Fibroblast of skin of back (primary cell): ENCODE data around the gene TSHZ2.
"Not testable (repeated sequence)": the region's sequence is repeated elsewhere in the genome, so short reads cannot be mapped to it uniquely, and the experiment has no call there.

ENCODE experiments used
- DNase-seq: peaks from one replicate; pipeline ENCODE4 v3.0.0-alpha.2; 2013

Gene TSHZ2

DNA sequence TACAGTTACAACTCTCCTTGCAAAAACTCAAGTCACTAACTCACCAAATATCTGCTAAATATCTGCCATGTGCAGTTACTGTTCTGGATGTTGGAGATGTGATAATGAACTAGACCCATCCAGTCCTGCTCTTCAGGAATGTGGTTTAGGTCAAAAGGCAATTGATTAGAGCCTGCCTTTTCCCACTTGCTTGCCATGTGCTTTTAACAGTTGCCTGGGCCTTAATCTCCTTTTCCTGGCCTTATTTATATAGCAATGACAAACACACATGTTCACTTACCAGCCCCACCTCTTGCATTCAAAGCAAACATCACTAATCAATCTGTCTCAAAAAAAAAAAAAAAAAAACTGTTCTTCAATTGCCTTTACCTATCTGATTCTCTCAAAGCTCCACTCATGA, 422.3 kb downstream of the TSHZ2 start:
- no peak for DNase-seq

DNA sequence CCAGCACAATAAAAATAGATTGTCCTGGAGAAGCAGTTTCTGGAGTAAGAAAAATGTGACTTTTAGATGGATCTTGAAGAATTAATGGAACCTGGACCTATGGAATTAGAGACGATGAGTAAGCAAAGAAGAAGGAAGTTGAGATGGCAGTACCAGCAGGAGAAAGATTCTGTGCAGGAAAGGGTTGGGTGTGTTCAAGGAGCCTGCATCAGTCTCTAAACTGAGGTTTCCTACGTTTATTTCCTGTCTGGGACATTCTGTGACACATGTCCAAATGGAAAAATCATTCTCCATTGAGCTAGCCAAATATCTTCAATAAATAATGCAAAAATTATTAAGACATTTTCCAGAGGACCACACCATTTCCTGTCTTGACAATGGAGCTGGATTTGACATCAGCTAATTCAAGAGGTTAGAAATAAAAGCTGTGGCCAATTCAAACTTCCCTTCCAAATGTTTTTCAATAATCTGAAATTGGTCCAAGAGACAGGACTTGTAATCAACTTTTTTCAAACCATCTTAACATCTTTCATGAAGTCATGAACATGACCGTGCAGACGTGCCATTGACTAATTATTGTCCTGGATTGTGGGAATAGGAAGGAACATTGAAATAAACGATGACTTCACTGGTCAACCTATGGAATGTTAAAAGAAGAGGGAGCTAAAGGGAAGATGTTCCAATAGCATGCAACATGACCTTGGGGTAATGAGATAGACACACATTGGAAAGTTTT, 423.2 kb downstream of the TSHZ2 start:
- no peak for DNase-seq

GRCh38 chr20:53399083-53399482, 426.9 kb downstream of the TSHZ2 start:
- DNase-seq = no peak

- DNase-seq = no peak
Observed at GRCh38 chr20:53399592-53400335, 427.6 kb downstream of the TSHZ2 start.

GRCh38 chr20:53402233-53403005, 430.3 kb downstream of the TSHZ2 start:
- DNase-seq = no peak

- DNase-seq = no peak
Observed at GRCh38 chr20:53403029-53403428, 430.9 kb downstream of the TSHZ2 start.

- no peak for DNase-seq
Observed at GRCh38 chr20:53405139-53405538, 433.0 kb downstream of the TSHZ2 start.

GRCh38 chr20:53406580-53406979, 434.4 kb downstream of the TSHZ2 start:
- DNase-seq = no peak

GRCh38 chr20:53408691-53409446, 436.7 kb downstream of the TSHZ2 start:
- DNase-seq = no peak

DNA sequence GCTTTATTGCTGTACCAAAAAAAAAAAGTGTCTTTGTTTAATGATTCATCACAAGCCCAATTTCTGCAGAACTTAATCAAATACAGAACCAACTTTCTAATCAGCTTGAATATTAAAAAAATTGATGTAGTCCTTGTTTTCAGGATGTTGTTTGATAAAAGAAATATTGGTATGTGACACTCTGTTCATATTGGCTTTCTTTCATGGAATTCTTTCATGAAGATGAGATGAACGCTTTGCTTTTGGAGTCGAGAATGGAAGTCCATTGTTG, 437.2 kb downstream of the TSHZ2 start:
- DNase-seq = no peak

DNA sequence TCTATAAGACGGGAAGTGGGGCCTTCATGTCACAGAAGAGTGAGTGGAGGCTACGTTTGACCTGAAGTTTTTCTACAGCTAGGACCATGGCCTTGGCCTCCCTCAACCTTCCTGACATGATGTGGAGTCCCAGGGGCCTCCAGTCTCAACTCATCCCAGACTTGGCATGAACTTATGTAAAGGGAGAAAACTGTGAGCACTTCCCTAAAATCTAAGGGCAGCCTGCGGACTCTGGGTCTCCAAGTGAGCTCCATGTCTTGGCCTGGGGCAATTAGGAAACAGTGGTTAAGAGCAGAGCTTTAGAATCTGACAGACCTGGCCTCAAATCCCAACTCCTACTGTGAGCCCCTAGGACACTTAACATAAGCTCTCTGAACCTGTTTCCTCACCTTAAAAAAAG, 439.0 kb downstream of the TSHZ2 start:
- DNase-seq = no peak

DNA sequence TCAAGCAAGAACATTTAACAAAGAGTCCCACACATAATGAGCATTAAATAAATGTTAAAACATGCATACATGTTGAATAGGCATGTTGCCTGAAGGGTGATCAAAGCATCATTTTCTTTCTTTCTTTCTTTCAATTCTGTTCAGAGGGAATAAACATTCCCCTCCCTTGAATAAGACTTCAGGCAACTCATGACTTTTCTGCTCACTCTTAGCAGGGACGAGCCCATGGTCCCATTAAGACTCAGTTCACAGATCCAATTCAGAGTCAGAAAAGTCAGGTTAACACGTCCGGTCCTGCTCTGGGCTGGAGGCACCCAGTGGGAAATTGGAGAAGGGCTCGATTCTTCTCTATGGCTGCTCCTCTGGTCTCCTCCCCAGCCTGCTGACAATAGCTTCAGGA, 439.7 kb downstream of the TSHZ2 start:
- no peak for DNase-seq

DNA sequence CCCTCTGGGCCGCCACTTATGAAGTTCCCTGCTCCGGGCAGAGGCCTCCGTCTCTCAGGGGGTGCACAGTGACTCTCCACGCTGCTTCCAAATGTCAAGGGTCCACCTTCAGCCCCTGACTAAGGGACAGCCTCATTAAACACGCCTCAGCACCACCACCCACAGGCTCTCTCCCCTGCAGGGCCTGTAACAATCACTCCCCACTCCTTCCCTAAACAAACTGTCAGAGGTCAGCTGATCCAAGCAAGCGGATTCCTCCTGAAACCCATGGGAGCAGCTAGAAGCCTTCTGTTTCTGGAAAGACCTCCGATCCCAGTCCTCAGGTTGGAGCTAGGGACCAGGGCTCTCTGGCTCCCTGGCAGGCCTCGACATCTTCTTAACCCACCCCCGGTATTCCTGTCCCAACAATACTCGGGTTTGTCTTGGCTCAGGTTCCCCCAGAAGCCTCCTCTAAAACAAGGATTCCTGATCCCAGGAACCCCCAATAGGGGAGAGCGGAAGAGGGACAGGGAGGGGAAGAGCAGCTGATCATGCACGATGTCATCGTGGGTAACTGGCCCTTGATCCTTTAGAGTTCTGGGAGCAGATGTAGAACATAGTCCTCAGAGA, 440.5 kb downstream of the TSHZ2 start:
- no peak for DNase-seq

DNA sequence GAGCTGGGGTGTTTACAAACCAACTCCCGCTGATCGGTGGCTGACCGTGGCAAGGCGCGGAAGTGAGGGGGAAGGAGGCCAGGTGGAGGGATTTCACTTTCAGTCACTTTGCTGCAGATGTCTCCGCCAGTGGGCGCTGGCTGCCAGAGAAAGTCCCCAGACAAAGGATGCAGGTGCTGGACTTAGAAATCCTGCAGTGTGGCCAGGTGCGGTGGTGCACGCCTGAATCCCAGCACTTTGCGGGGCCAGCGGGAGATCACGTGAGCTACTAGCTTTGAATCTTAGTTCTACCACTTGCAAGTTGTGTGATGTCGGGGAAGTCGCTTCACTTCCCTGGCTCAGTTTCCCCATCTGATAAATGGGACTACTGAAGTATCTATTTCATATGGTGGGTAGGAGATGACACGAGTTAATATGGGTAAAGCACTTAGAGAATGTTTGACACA, 441.1 kb downstream of the TSHZ2 start:
- DNase-seq = no peak

DNA sequence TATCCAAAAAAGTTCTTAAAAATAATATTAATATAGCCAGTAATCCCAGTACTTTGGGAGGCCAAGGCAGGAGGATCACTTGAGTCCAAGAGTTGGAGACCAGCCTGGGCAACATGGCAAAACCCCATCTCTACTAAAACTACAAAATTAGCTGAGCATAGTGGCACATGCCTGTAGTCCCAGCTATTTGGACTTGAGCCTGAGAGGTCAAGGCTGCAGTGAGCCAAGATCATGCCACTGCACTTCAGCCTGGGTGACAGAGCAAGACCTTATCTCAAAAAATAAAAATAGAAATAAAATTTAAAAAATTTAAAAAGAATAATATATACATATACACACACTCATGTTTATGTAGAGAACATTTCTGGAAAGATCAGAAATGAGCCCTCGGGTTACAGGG, 441.7 kb downstream of the TSHZ2 start:
- DNase-seq = not testable (repeated sequence)

DNA sequence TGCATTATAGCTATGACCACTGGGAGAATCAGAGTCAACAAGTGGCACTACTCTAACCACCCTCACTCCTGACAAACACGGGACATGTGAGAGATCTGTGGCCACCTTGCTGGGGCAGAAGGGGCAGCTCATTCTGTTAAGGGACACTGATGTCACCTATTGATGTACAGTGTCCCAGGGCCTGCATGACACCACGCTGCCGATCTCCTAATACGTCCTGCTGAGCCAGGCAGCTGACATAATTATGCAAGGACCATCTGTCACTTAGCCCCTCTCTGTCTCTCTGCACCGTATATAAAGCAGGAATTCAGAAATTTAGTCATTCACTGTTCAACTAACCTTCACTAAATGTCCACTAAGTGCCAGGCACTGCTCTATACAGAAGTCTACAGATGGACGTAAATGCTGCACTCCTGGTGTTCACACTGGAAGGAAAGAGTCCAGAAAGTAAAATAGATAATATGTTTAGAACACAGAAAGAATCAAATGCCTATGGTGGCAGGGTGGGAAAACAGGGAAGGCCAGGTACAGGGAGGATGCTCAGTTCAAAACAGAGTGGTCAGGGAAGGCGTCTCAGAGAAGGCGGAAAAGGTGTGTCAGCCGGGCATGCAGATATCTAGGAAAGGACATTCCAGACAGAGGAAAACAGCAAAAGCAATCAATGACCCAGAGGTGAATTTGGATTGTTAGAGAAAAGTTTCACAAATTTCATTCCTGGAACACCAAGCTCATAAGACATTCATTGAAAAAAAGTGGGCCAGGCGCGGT, 447.7 kb downstream of the TSHZ2 start:
- no peak for DNase-seq

DNA sequence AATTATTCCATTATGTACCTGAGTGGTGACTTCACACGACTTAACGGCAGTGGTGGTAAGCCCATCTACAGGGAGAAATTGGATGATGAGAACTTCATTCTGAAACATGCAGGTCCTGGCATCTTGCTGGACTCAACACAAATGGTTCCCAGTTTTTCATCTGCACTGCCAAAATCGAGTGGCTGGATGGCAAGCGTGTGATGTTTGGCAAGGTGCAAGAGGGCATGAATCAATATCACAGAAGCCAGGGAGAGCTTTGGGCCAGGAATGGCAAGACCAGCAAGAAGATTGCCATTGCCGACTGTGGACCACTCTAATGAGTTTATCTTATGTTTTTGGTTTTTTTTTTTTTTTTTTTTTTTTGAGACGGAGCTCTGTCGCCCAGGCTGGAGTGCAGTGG, 449.2 kb downstream of the TSHZ2 start:
- no peak for DNase-seq

DNA sequence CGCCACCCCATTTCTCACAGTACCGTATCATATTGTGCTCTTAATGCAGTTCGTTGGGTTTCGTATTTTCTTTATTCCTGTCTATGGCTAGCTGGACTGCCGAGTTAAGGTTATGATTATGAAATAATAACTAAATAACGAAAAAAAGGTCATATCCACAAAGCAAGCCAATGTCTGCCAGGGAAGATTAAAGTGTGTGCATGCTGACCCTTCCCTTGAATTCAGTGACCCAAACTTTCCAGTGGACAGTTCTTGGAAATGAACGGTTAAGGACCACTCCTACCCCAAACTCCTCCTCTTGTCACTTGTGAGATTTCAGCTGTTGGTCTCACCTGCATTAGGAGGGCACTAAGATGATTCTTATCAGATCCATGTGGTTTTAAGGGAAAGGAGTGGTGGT, 449.9 kb downstream of the TSHZ2 start:
- DNase-seq = no peak

DNA sequence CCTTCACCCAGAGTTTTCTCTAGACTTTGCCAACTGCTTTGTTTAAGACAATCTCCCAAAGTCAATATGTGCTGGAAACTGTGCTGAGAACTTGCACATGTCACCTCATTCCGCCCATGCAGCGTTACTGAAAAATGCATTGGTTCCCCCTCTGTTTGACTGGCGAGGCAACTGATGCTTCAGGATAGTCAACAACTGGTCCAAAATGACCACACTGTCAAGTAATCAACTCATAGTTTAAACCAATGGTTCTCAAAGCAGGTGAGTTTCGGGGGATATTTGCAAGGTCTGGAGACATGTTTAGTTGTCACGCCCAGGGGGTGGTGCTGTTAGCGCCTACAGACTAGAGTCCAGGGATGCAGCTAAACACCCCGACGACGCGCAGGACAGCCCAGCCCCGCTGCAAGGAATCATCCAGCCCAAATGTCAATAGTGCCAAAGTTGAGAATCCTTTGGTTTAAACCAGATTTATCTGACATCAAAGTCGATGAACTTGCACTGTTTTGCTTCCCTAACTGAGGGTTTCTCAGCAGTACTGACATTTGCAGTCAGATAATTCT, 451.5 kb downstream of the TSHZ2 start:
- no peak for DNase-seq

DNA sequence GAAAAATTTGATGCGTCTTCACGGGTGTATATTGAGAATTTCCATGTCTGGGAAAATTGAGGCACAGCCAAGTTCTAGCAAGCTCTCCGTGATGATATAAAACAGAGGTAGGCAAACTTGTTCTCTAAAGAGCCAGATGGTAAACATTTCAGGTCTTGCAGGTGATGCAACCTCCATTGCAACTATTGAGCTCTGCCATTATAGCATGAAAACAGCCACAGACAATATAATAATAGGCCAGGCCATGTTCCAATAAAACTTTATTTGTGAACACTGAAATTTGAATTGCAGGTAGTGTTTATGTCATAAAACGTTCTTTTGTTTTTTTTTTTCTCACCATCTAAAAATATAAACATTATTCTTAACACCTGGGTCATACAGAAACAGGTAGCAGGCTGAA, 453.3 kb downstream of the TSHZ2 start:
- no peak for DNase-seq

GRCh38 chr20:53425941-53426340, 453.8 kb downstream of the TSHZ2 start:
- no peak for DNase-seq
